Measurements from ENCODE around the gene CXXC1.
"Not testable (repeated sequence)": the region's sequence is repeated elsewhere in the genome, so short reads cannot be mapped to it uniquely, and the experiment has no call there.

The CXXC1 gene

GRCh38 chr18:50287441-50288347 is at the start of gene CXXC1:
CXXC1 (minus strand) TSS chr18:50287692; CDS start chr18:50287589, 103 bp downstream.
- peak; percentile 94 for DNase-seq (ENCODE audit: low spot score)

GRCh38 chr18:50334546-50335152 is 47.2 kb upstream of the CXXC1 start:
- DNase-seq (ENCODE audit: low spot score): no peak

- DNase-seq (ENCODE audit: low spot score): no peak
These were observed 44.2 kb upstream of the CXXC1 start for GRCh38 chr18:50331691-50332090.

- DNase-seq (ENCODE audit: low spot score): no peak
These were observed 42.7 kb upstream of the CXXC1 start for GRCh38 chr18:50330176-50330575.

- DNase-seq (ENCODE audit: low spot score): no peak
These were observed 40.5 kb upstream of the CXXC1 start for GRCh38 chr18:50327983-50328382.

- DNase-seq (ENCODE audit: low spot score): no peak
These were observed 33.2 kb upstream of the CXXC1 start for GRCh38 chr18:50320719-50321118.

- no peak for DNase-seq (ENCODE audit: low spot score)
These were observed 27.8 kb upstream of the CXXC1 start for GRCh38 chr18:50315100-50315871.

GRCh38 chr18:50313873-50314460 is 26.5 kb upstream of the CXXC1 start:
- no peak for DNase-seq (ENCODE audit: low spot score)

- no peak for DNase-seq (ENCODE audit: low spot score)
These were observed 25.6 kb upstream of the CXXC1 start for GRCh38 chr18:50313031-50313607.

GRCh38 chr18:50312296-50313030 is 25.0 kb upstream of the CXXC1 start:
- no peak for DNase-seq (ENCODE audit: low spot score)

- DNase-seq (ENCODE audit: low spot score): no peak
These were observed 24.2 kb upstream of the CXXC1 start for GRCh38 chr18:50311650-50312049.

- DNase-seq (ENCODE audit: low spot score): no peak
These were observed 22.6 kb upstream of the CXXC1 start for GRCh38 chr18:50310080-50310479.

- DNase-seq (ENCODE audit: low spot score): not testable (repeated sequence)
These were observed 21.4 kb upstream of the CXXC1 start for GRCh38 chr18:50308851-50309250.

GRCh38 chr18:50307738-50308470 is 20.4 kb upstream of the CXXC1 start:
- DNase-seq (ENCODE audit: low spot score): peak; percentile 98

GRCh38 chr18:50307400-50307737 is 19.9 kb upstream of the CXXC1 start:
- DNase-seq (ENCODE audit: low spot score): no peak

- DNase-seq (ENCODE audit: low spot score): no peak
These were observed 19.5 kb upstream of the CXXC1 start for GRCh38 chr18:50306944-50307343.

- DNase-seq (ENCODE audit: low spot score): no peak
These were observed 13.6 kb upstream of the CXXC1 start for GRCh38 chr18:50301074-50301473.

- no peak for DNase-seq (ENCODE audit: low spot score)
These were observed 12.3 kb upstream of the CXXC1 start for GRCh38 chr18:50299626-50300388.

- no peak for DNase-seq (ENCODE audit: low spot score)
These were observed 11.2 kb upstream of the CXXC1 start for GRCh38 chr18:50298443-50299284.

All from AG20443 (cell line).